ENCODE measurements around the gene GNA12. TPM values are rescaled to one million over a fixed set of nuclear protein-coding genes. Genes with fewer than 3 reads are reported as not detected.

The GNA12 gene
- total and polyA plus RNA-seq, 10 of the 15 experiments (the other 5 are each of a cell fraction or from before 2014, with no cell fraction given) = 1.9 to 51.8 (median 12.6) TPM

DNA sequence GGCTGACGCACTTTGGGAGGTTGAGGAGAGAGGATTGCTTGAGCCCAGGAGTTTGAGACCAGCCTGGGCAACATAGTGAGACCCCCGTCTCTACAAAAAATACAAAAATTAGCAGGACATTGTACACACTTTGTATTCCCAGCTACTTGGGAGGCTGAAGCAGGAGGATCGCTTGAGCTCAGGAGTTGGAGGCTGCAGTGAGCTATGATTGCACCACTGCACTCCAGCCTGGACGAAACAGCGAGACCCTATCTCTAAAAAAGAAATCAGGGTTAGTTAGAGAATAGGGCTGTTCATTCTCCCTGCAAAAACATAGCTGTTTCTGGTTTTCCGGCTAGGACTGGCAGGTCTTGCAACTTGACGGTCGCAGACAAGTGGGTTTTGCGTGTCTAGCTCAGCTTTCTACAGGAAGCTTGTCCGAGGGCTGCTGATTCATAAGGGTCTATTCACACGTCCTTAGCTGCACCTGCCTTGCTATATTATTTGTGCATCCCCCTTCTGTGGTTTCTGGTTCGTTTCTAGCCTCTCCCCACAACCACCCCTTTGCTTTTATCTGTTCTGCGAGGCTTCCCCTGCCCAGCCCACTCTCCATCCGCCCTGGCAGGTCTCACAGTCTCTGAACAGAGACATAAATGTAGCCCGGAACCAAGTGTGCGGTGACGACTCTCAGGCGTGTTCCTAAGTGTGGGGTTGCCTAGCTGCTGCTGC, 145.4 kb downstream of the GNA12 start (continued):
- TF ChIP-seq BMI1 (IDR thresholded peaks at IDR 0.05; ENCODE audit: borderline replicate concordance) (no peak), LARP7 (IDR thresholded peaks at IDR 0.05) (no peak), NBN (IDR thresholded peaks at IDR 0.05) (peak; percentile 92), IKZF2 (IDR thresholded peaks at IDR 0.05) (peak; percentile 82 to 85; a peak in 3 of 4 replicates), MTA3 (IDR thresholded peaks at IDR 0.05; ENCODE audit: borderline replicate concordance, low read length) (peak; percentile 94; the same call in 1 of the 2 replicates), BCL11A (IDR thresholded peaks at IDR 0.05; ENCODE audit: low read depth, low read length) (peak; percentile 89), MYC (IDR thresholded peaks at IDR 0.05; ENCODE audit: insufficient read depth, insufficient read length, insufficient replicate concordance, low read length, severe bottlenecking) (no peak), CBFB (IDR thresholded peaks at IDR 0.05; ENCODE audit: low read depth) (peak; percentile 96), TBL1XR1 (IDR thresholded peaks at IDR 0.05; ENCODE audit: low read depth, low read length) (peak; percentile 85), ESRRA (IDR thresholded peaks at IDR 0.05; ENCODE audit: low read length) (no peak), POU2F2 (IDR thresholded peaks at IDR 0.05; ENCODE audit: borderline replicate concordance, low read depth, low read length) (peak; percentile 67; the same call in 1 of the 3 replicates), ZSCAN29 (IDR thresholded peaks at IDR 0.05) (no peak), EGR1 (IDR thresholded peaks at IDR 0.05; ENCODE audit: borderline replicate concordance in 1 of 2, low read depth in 2 of 2, low read length in 2 of 2) (peak in 1 of 2 experiments; percentile 30; a peak in 1 of 3 replicates), PML (IDR thresholded peaks at IDR 0.05; ENCODE audit: low read length) (peak; percentile 36; the same call in 1 of the 2 replicates), SIN3A (IDR thresholded peaks at IDR 0.05; ENCODE audit: low read depth, low read length) (no peak), RELA (IDR thresholded peaks at IDR 0.05; ENCODE audit: borderline replicate concordance, partially characterized antibody) (peak; percentile 49), ZNF384 (IDR thresholded peaks at IDR 0.05; ENCODE audit: borderline replicate concordance, low read depth, low read length) (no peak), ZNF622 (IDR thresholded peaks at IDR 0.05) (no peak), ZNF217 (IDR thresholded peaks at IDR 0.05) (peak; percentile 27; the same call in 1 of the 2 replicates), JUNB (IDR thresholded peaks at IDR 0.05) (peak; percentile 89)
- TF ChIP-seq, protein P1, sequence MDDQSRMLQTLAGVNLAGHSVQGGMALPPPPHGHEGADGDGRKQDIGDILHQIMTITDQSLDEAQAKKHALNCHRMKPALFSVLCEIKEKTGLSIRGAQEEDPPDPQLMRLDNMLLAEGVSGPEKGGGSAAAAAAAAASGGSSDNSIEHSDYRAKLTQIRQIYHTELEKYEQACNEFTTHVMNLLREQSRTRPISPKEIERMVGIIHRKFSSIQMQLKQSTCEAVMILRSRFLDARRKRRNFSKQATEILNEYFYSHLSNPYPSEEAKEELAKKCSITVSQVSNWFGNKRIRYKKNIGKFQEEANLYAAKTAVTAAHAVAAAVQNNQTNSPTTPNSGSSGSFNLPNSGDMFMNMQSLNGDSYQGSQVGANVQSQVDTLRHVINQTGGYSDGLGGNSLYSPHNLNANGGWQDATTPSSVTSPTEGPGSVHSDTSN (IDR thresholded peaks at IDR 0.05; ENCODE audit: insufficient replicate concordance, low read depth, low read length) = no peak
- TF ChIP-seq, protein P2, sequence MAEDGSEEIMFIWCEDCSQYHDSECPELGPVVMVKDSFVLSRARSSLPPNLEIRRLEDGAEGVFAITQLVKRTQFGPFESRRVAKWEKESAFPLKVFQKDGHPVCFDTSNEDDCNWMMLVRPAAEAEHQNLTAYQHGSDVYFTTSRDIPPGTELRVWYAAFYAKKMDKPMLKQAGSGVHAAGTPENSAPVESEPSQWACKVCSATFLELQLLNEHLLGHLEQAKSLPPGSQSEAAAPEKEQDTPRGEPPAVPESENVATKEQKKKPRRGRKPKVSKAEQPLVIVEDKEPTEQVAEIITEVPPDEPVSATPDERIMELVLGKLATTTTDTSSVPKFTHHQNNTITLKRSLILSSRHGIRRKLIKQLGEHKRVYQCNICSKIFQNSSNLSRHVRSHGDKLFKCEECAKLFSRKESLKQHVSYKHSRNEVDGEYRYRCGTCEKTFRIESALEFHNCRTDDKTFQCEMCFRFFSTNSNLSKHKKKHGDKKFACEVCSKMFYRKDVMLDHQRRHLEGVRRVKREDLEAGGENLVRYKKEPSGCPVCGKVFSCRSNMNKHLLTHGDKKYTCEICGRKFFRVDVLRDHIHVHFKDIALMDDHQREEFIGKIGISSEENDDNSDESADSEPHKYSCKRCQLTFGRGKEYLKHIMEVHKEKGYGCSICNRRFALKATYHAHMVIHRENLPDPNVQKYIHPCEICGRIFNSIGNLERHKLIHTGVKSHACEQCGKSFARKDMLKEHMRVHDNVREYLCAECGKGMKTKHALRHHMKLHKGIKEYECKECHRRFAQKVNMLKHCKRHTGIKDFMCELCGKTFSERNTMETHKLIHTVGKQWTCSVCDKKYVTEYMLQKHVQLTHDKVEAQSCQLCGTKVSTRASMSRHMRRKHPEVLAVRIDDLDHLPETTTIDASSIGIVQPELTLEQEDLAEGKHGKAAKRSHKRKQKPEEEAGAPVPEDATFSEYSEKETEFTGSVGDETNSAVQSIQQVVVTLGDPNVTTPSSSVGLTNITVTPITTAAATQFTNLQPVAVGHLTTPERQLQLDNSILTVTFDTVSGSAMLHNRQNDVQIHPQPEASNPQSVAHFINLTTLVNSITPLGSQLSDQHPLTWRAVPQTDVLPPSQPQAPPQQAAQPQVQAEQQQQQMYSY (CRISPR knock-in tag; IDR thresholded peaks at IDR 0.05) = no peak
- TF ChIP-seq, protein P3, sequence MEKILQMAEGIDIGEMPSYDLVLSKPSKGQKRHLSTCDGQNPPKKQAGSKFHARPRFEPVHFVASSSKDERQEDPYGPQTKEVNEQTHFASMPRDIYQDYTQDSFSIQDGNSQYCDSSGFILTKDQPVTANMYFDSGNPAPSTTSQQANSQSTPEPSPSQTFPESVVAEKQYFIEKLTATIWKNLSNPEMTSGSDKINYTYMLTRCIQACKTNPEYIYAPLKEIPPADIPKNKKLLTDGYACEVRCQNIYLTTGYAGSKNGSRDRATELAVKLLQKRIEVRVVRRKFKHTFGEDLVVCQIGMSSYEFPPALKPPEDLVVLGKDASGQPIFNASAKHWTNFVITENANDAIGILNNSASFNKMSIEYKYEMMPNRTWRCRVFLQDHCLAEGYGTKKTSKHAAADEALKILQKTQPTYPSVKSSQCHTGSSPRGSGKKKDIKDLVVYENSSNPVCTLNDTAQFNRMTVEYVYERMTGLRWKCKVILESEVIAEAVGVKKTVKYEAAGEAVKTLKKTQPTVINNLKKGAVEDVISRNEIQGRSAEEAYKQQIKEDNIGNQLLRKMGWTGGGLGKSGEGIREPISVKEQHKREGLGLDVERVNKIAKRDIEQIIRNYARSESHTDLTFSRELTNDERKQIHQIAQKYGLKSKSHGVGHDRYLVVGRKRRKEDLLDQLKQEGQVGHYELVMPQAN (conservative IDR thresholded peaks at IDR 0.05) = no peak
- TF ChIP-seq, protein P4, sequence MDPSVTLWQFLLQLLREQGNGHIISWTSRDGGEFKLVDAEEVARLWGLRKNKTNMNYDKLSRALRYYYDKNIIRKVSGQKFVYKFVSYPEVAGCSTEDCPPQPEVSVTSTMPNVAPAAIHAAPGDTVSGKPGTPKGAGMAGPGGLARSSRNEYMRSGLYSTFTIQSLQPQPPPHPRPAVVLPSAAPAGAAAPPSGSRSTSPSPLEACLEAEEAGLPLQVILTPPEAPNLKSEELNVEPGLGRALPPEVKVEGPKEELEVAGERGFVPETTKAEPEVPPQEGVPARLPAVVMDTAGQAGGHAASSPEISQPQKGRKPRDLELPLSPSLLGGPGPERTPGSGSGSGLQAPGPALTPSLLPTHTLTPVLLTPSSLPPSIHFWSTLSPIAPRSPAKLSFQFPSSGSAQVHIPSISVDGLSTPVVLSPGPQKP (IDR thresholded peaks at IDR 0.05; ENCODE audit: low read depth, low read length) = no peak
